SK-N-SH treated with all-trans-retinoic acid at 6 μM for 48 hours (cell line): Measurements from ENCODE around the gene CPEB3.

Source experiments
- ATAC-seq: fragments of 200-7000 bp; cut with Tn5 transposase; 3 replicates; pipeline ENCODE4 v1.9.1; 2020; ENCODE audit warnings: mild to moderate bottlenecking, moderate library complexity
- ARNTL ChIP-seq: fragments of 450-650 bp; formaldehyde crosslinking; IDR thresholded peaks from 2 replicates; pipeline ENCODE4 v1.5.0; 2020; ENCODE audit warnings: low read depth, mild to moderate bottlenecking, moderate library complexity, borderline replicate concordance
- BACH2 ChIP-seq: fragments of 250-450 bp; sonication (Bioruptor Pico); IDR thresholded peaks from 2 replicates; pipeline ENCODE4 v1.9.0; 2021; ENCODE audit warnings: mild to moderate bottlenecking, borderline replicate concordance
- CSDC2 ChIP-seq: fragments of 250-450 bp; sonication (Bioruptor Pico); IDR thresholded peaks from 2 replicates; pipeline ENCODE4 v1.5.0; 2020; ENCODE audit warnings: mild to moderate bottlenecking, moderate library complexity
- ESRRG ChIP-seq: fragments of 250-450 bp; sonication (Bioruptor Pico); IDR thresholded peaks from 2 replicates; pipeline ENCODE4 v1.6.1; 2021; ENCODE audit warnings: mild to moderate bottlenecking
- ISL1 ChIP-seq: fragments of 250-450 bp; sonication (Bioruptor Pico); IDR thresholded peaks from 2 replicates; pipeline ENCODE4 v2.1.2; 2022; ENCODE audit warnings: mild to moderate bottlenecking, moderate library complexity
- OSR1 ChIP-seq: fragments of 250-450 bp; sonication (Bioruptor Pico); IDR thresholded peaks from 2 replicates; pipeline ENCODE4 v1.8.0; 2022; ENCODE audit warnings: moderate library complexity, mild to moderate bottlenecking, inconsistent platforms
- PPARA ChIP-seq: fragments of 250-450 bp; sonication (Bioruptor Pico); IDR thresholded peaks from 2 replicates; pipeline ENCODE4 v1.5.0; 2020; ENCODE audit warnings: mild to moderate bottlenecking, borderline replicate concordance
- RARB ChIP-seq: fragments of 250-450 bp; sonication (Bioruptor Pico); IDR thresholded peaks from 2 replicates; pipeline ENCODE4 v1.8.0; 2021; ENCODE audit warnings: mild to moderate bottlenecking, moderate library complexity
- SNAI2 ChIP-seq: fragments of 250-450 bp; sonication (Bioruptor Pico); IDR thresholded peaks from 2 replicates; pipeline ENCODE4 v1.5.0; 2020; ENCODE audit warnings: mild to moderate bottlenecking, moderate library complexity
- TCF4 ChIP-seq: fragments of 250-450 bp; sonication (Bioruptor Pico); IDR thresholded peaks from 2 replicates; pipeline ENCODE4 v1.8.0; 2021; ENCODE audit warnings: mild to moderate bottlenecking, moderate library complexity, borderline replicate concordance
- TOX ChIP-seq: fragments of 250-450 bp; sonication (Bioruptor Pico); IDR thresholded peaks from 2 replicates; pipeline ENCODE4 v1.8.0; 2021; ENCODE audit warnings: mild to moderate bottlenecking, moderate library complexity, borderline replicate concordance
- ZC3H10 ChIP-seq: fragments of 250-450 bp; sonication (Bioruptor Pico); IDR thresholded peaks from 2 replicates; pipeline ENCODE4 v1.5.1; 2021; ENCODE audit warnings: mild to moderate bottlenecking, moderate library complexity
- ZFP3 ChIP-seq: fragments of 250-450 bp; sonication (Bioruptor Pico); IDR thresholded peaks from 2 replicates; pipeline ENCODE4 v1.5.0; 2020; ENCODE audit warnings: mild to moderate bottlenecking, moderate library complexity
- ZFP30 ChIP-seq: fragments of 450-650 bp; formaldehyde crosslinking; IDR thresholded peaks from 2 replicates; pipeline ENCODE4 v1.5.0; 2022; ENCODE audit warnings: mild to moderate bottlenecking, moderate library complexity
- ZNF565 ChIP-seq: fragments of 450-650 bp; formaldehyde crosslinking; conservative IDR thresholded peaks from 2 replicates; pipeline ENCODE4 v1.5.0; 2020; ENCODE audit warnings: low read depth, mild to moderate bottlenecking, moderate library complexity
- ZNF70 ChIP-seq: fragments of 450-650 bp; formaldehyde crosslinking; IDR thresholded peaks from 2 replicates; pipeline ENCODE4 v1.5.0; 2020; ENCODE audit warnings: mild to moderate bottlenecking, moderate library complexity
- ZNF8 ChIP-seq: fragments of 450-650 bp; formaldehyde crosslinking; IDR thresholded peaks from 2 replicates; pipeline ENCODE4 v1.5.0; 2020; ENCODE audit warnings: mild to moderate bottlenecking, moderate library complexity
- TF ChIP-seq, protein P1 (sequence below): fragments of 250-450 bp; sonication (Bioruptor Pico); IDR thresholded peaks from 2 replicates; pipeline ENCODE4 v1.5.1; 2021; ENCODE audit warnings: mild to moderate bottlenecking, moderate library complexity
- TF ChIP-seq, protein P2 (sequence below): fragments of 250-450 bp; sonication (Bioruptor Pico); IDR thresholded peaks from 2 replicates; pipeline ENCODE4 v1.5.0; 2020; ENCODE audit warnings: mild to moderate bottlenecking, moderate library complexity
- TF ChIP-seq, protein P3 (sequence below): fragments of 250-450 bp; sonication (Bioruptor Pico); IDR thresholded peaks from 2 replicates; pipeline ENCODE4 v1.5.1; 2020; ENCODE audit warnings: low read depth, mild to moderate bottlenecking, moderate library complexity
- TF ChIP-seq, protein P4 (sequence below): fragments of 250-450 bp; sonication (Bioruptor Pico); IDR thresholded peaks from 2 replicates; pipeline ENCODE4 v1.8.0; 2021; ENCODE audit warnings: low read depth, mild to moderate bottlenecking, moderate library complexity, borderline replicate concordance

The CPEB3 gene

DNA sequence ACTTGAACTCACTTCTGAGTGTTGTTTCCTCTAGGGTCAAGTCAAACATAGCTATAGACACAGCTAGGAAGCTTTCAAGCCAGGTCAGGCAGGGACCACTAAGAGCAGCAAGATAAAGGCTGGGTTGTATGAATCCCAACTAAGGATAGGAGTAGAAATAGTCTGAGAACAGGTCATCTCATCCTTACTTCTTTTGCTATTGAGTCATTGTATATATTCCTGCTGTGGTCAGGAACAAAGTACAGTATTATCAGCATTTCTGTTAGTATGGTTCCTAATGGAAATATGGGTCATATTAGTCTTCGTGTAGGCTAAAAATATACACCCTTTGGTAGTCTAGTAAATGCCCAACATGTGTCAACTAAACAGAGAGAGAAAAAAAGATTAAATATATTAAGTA, 222.0 kb downstream of the CPEB3 start:
- no peak for ATAC-seq
- no peak for TF ChIP-seq ZFP3 (CRISPR knock-in tag)

DNA sequence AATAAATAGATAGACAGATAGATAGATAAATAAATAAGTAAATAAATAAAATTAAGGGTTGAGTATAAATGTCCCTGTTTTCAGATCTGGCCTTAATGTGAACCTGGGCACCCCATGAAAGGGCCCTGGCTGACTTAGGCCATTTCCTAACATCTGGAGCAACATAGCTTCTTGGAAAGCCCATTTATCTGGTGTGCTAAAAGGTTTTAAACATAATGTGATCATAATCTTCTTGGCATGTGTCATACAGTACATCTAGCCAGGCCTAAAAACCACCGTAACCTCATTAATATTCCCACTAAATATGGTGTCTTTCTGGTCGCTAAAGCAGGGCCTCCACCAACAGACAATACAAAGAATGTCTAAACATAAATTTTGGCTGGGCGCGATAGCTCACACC, 224.5 kb downstream of the CPEB3 start:
- TF ChIP-seq TCF4 (CRISPR knock-in tag) (peak; percentile 80), ISL1 (0 out of 2 replicates have a peak, but pooled peaks have one; percentile 14), ZNF8 (CRISPR knock-in tag) (no peak)

DNA sequence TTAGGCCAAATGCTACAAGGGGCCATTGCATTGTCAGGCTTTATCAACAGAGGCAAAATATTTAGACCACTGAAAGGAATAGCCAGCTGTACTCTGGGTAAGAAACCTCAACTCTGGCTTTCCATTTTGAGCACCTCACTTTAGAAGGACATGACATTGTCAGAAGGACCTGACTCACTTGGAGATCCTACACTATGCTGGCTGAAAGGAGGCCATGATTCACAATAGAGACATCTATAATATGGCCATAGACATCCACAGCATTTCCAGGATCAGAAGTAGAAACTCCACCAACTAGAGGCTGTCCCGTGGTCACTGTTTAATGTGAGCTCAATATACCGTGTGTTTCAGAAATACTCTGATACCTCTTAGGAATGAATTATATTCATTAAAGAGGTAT, 226.4 kb downstream of the CPEB3 start:
- ATAC-seq, result no peak
- TF ChIP-seq, protein P1, sequence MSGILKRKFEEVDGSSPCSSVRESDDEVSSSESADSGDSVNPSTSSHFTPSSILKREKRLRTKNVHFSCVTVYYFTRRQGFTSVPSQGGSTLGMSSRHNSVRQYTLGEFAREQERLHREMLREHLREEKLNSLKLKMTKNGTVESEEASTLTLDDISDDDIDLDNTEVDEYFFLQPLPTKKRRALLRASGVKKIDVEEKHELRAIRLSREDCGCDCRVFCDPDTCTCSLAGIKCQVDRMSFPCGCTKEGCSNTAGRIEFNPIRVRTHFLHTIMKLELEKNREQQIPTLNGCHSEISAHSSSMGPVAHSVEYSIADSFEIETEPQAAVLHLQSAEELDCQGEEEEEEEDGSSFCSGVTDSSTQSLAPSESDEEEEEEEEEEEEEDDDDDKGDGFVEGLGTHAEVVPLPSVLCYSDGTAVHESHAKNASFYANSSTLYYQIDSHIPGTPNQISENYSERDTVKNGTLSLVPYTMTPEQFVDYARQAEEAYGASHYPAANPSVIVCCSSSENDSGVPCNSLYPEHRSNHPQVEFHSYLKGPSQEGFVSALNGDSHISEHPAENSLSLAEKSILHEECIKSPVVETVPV, result no peak
- TF ChIP-seq RARB (CRISPR knock-in tag) (no peak), ISL1 (no peak), OSR1 (CRISPR knock-in tag) (no peak), ZNF8 (CRISPR knock-in tag) (no peak), ZNF70 (CRISPR knock-in tag) (no peak), TOX (CRISPR knock-in tag) (no peak), CSDC2 (CRISPR knock-in tag) (no peak), TCF4 (CRISPR knock-in tag) (no peak), ZC3H10 (CRISPR knock-in tag) (no peak), ZFP3 (CRISPR knock-in tag) (no peak), ARNTL (no peak), PPARA (CRISPR knock-in tag) (no peak), ESRRG (CRISPR knock-in tag) (no peak)
- TF ChIP-seq, protein P2, sequence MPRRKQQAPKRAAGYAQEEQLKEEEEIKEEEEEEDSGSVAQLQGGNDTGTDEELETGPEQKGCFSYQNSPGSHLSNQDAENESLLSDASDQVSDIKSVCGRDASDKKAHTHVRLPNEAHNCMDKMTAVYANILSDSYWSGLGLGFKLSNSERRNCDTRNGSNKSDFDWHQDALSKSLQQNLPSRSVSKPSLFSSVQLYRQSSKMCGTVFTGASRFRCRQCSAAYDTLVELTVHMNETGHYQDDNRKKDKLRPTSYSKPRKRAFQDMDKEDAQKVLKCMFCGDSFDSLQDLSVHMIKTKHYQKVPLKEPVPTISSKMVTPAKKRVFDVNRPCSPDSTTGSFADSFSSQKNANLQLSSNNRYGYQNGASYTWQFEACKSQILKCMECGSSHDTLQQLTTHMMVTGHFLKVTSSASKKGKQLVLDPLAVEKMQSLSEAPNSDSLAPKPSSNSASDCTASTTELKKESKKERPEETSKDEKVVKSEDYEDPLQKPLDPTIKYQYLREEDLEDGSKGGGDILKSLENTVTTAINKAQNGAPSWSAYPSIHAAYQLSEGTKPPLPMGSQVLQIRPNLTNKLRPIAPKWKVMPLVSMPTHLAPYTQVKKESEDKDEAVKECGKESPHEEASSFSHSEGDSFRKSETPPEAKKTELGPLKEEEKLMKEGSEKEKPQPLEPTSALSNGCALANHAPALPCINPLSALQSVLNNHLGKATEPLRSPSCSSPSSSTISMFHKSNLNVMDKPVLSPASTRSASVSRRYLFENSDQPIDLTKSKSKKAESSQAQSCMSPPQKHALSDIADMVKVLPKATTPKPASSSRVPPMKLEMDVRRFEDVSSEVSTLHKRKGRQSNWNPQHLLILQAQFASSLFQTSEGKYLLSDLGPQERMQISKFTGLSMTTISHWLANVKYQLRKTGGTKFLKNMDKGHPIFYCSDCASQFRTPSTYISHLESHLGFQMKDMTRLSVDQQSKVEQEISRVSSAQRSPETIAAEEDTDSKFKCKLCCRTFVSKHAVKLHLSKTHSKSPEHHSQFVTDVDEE (CRISPR knock-in tag), result no peak
- TF ChIP-seq, protein P3, sequence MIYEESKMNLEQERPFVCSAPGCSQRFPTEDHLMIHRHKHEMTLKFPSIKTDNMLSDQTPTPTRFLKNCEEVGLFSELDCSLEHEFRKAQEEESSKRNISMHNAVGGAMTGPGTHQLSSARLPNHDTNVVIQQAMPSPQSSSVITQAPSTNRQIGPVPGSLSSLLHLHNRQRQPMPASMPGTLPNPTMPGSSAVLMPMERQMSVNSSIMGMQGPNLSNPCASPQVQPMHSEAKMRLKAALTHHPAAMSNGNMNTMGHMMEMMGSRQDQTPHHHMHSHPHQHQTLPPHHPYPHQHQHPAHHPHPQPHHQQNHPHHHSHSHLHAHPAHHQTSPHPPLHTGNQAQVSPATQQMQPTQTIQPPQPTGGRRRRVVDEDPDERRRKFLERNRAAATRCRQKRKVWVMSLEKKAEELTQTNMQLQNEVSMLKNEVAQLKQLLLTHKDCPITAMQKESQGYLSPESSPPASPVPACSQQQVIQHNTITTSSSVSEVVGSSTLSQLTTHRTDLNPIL (CRISPR knock-in tag), result no peak

More for the DNA sequence above, 224.5 kb downstream of the CPEB3 start:
- ATAC-seq, result no peak; the same call in 2 of the 3 replicates

DNA sequence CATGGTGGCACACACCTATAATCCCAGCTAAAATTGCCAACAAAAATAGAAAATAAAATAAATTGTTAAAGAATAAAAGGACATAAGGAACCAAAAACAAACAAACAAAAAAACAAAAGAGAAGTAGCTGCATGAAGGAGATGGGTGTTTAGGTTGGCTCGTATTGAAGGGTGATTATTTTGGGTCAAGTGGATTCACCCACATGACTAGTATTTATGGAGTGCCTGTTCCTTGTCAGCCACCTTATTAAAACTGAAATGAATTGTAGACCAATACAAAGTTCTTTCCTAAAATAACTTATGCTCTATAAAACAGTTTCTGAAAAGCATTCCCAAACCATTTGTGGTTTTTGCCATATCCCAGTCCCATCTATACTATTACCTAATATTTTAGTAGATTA, 228.6 kb downstream of the CPEB3 start:
- ATAC-seq, result no peak
- no peak for TF ChIP-seq ZNF565
- TF ChIP-seq TCF4 (CRISPR knock-in tag), result no peak
- TF ChIP-seq TOX (CRISPR knock-in tag), result no peak
- no peak for TF ChIP-seq ZFP30
- no peak for TF ChIP-seq ZFP3 (CRISPR knock-in tag)
- TF ChIP-seq BACH2 (CRISPR knock-in tag), result no peak
- TF ChIP-seq ISL1, result no peak
- TF ChIP-seq, protein P1, result no peak
- TF ChIP-seq, protein P3 (CRISPR knock-in tag), result no peak
- no peak for TF ChIP-seq SNAI2 (CRISPR knock-in tag)
- TF ChIP-seq OSR1 (CRISPR knock-in tag), result no peak
- TF ChIP-seq, protein P2 (CRISPR knock-in tag), result no peak
- TF ChIP-seq, protein P4, sequence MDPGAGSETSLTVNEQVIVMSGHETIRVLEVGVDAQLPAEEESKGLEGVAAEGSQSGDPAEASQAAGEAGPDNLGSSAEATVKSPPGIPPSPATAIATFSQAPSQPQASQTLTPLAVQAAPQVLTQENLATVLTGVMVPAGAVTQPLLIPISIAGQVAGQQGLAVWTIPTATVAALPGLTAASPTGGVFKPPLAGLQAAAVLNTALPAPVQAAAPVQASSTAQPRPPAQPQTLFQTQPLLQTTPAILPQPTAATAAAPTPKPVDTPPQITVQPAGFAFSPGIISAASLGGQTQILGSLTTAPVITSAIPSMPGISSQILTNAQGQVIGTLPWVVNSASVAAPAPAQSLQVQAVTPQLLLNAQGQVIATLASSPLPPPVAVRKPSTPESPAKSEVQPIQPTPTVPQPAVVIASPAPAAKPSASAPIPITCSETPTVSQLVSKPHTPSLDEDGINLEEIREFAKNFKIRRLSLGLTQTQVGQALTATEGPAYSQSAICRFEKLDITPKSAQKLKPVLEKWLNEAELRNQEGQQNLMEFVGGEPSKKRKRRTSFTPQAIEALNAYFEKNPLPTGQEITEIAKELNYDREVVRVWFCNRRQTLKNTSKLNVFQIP (CRISPR knock-in tag), result no peak
